HepG2 (cell line): Measurements from ENCODE around the gene RPS6KA5. TPM values are rescaled to one million over a fixed set of nuclear protein-coding genes. Genes with fewer than 3 reads are reported as not detected.

Experiments
- ARHGAP35 ChIP-seq: sonication (generic); formaldehyde crosslinking; IDR thresholded peaks from 2 replicates; pipeline ENCODE4 v1.9.0; 2022; ENCODE audit warnings: mild to moderate bottlenecking, inconsistent platforms, moderate library complexity, missing genetic modification reagents, borderline replicate concordance
- BHLHE40 ChIP-seq: IDR thresholded peaks from 2 replicates; pipeline ENCODE4 v1.6.1; 2011; ENCODE audit warnings: low read length, improper control_type of control experiment
- CCAR2 ChIP-seq: fragments of 200-400 bp; formaldehyde crosslinking; optimal IDR thresholded peaks from 2 replicates; pipeline ENCODE3; 2018; ENCODE audit warnings: low read depth, mild to moderate bottlenecking, low read length, moderate library complexity
- FOXP1 ChIP-seq, 2 experiments: fragments of 450-650 bp in 1 of 2; IDR thresholded peaks; 2 replicates each; pipeline ENCODE4 v1.6.1; 2017 to 2018; ENCODE audit warnings: antibody characterized with exemption in 1 of 2
- HMGA1 ChIP-seq: sonication (generic); formaldehyde crosslinking; conservative IDR thresholded peaks from 2 replicates; pipeline ENCODE4 v1.4.0; 2020; ENCODE audit warnings: missing genetic modification reagents
- HNRNPL ChIP-seq: fragments of 200-400 bp; formaldehyde crosslinking; IDR thresholded peaks from 2 replicates; pipeline ENCODE4 v1.6.1; 2017; ENCODE audit warnings: mild to moderate bottlenecking, low read depth, low read length
- KDM4B ChIP-seq: sonication (generic); formaldehyde crosslinking; IDR thresholded peaks from 2 replicates; pipeline ENCODE4 v1.4.0; 2020; ENCODE audit warnings: missing genetic modification reagents
- KLF16 ChIP-seq, 2 experiments: sonication (generic) in 1 of 2; formaldehyde crosslinking in 1 of 2; IDR thresholded peaks; 2 replicates each; pipeline versions ENCODE4 v1.6.1 to v1.8.0; 2016 to 2023; ENCODE audit warnings: missing genetic modification reagents in 2 of 2, missing compliant biosample characterization in 1 of 2
- NFYB ChIP-seq: sonication (generic); formaldehyde crosslinking; IDR thresholded peaks from 2 replicates; pipeline ENCODE4 v1.4.0; 2020; ENCODE audit warnings: missing genetic modification reagents
- PRMT3 ChIP-seq: sonication (generic); formaldehyde crosslinking; IDR thresholded peaks from 2 replicates; pipeline ENCODE4 v1.8.1; 2022; ENCODE audit warnings: low read depth, mild to moderate bottlenecking, moderate library complexity, missing genetic modification reagents, borderline replicate concordance
- SNAPC4 ChIP-seq: sonication (generic); formaldehyde crosslinking; IDR thresholded peaks from 2 replicates; pipeline ENCODE4 v1.4.0; 2020; ENCODE audit warnings: mild to moderate bottlenecking, missing genetic modification reagents
- TAF15 ChIP-seq: fragments of 200-400 bp; formaldehyde crosslinking; IDR thresholded peaks from one replicate; pipeline ENCODE4 v1.6.1; 2018; ENCODE audit warnings: mild to moderate bottlenecking, low read depth, low read length; ENCODE audit not compliant: poor library complexity, severe bottlenecking
- TCF12 ChIP-seq, 2 experiments: fragments of 450-650 bp in 1 of 2; sonication (generic) in 1 of 2; formaldehyde crosslinking in 1 of 2; IDR thresholded peaks; 2 replicates each; pipeline versions ENCODE4 v1.6.1 to v1.8.0; 2017 to 2022; ENCODE audit warnings: antibody characterized with exemption in 1 of 2, mild to moderate bottlenecking in 1 of 2, missing genetic modification reagents in 1 of 2, moderate library complexity in 1 of 2
- TMF1 ChIP-seq: sonication (generic); formaldehyde crosslinking; IDR thresholded peaks from 2 replicates; pipeline ENCODE4 v1.8.1; 2022; ENCODE audit warnings: low read depth, missing genetic modification reagents
- TOPORS ChIP-seq: sonication (generic); formaldehyde crosslinking; IDR thresholded peaks from 2 replicates; pipeline ENCODE4 v1.8.0; 2023; ENCODE audit warnings: mild to moderate bottlenecking, missing genetic modification reagents
- ZNF10 ChIP-seq: sonication (generic); formaldehyde crosslinking; IDR thresholded peaks from 2 replicates; pipeline ENCODE4 v1.4.0; 2020; ENCODE audit warnings: mild to moderate bottlenecking, low read depth, missing genetic modification reagents, borderline replicate concordance
- ZNF207 ChIP-seq: fragments of 450-650 bp; IDR thresholded peaks from 2 replicates; pipeline ENCODE4 v1.6.1; 2016; ENCODE audit warnings: antibody characterized with exemption, borderline replicate concordance
- ZNF331 ChIP-seq: sonication (generic); formaldehyde crosslinking; IDR thresholded peaks from 2 replicates; pipeline ENCODE4 v1.4.0; 2020; ENCODE audit warnings: missing genetic modification reagents
- ZNF441 ChIP-seq: sonication (generic); formaldehyde crosslinking; IDR thresholded peaks from 2 replicates; pipeline ENCODE4 v1.7.0; 2021; ENCODE audit warnings: missing genetic modification reagents, borderline replicate concordance
- ZNF639 ChIP-seq: conservative IDR thresholded peaks from 2 replicates; pipeline ENCODE4 v1.6.1; 2018; ENCODE audit warnings: missing genetic modification reagents
- ZNF644 ChIP-seq: IDR thresholded peaks from 2 replicates; pipeline ENCODE4 v1.6.1; 2016; ENCODE audit warnings: low read depth
- ZNF674 ChIP-seq: sonication (generic); formaldehyde crosslinking; IDR thresholded peaks from 2 replicates; pipeline ENCODE4 v1.5.0; 2020; ENCODE audit warnings: low read depth, mild to moderate bottlenecking, missing genetic modification reagents
- ZNF777 ChIP-seq: sonication (generic); formaldehyde crosslinking; IDR thresholded peaks from 2 replicates; pipeline ENCODE4 v1.4.0; 2020; ENCODE audit warnings: missing genetic modification reagents
- ZNF878 ChIP-seq: sonication (generic); formaldehyde crosslinking; IDR thresholded peaks from 2 replicates; pipeline ENCODE4 v1.8.1; 2023; ENCODE audit warnings: mild to moderate bottlenecking, missing genetic modification reagents, moderate library complexity
- polyA plus RNA-seq, 8 experiments: library from polyadenylated mRNA; depleted of rRNA in 3 of 8; stranded (reverse) in 7 of 8; unstranded in 1 of 8; fragments of >200 nt; fragmentation: Illumina TruSeq in 4 of 8; extraction: Trizol in 4 of 8; gene quantifications; 2 replicates each; pipeline versions ENCODE4 v1.2.1 to v1.2.3, GENCODE V29; 2011 to 2016; ENCODE audit warnings: low read depth in 4 of 8, missing spikeins in 1 of 8, mixed read lengths in 1 of 8; ENCODE audit not compliant: insufficient read depth in 1 of 8
- total RNA-seq, 5 experiments: library from RNA; depleted of rRNA; stranded (reverse); fragments of >200 nt; fragmentation: Illumina TruSeq; extraction: Trizol; gene quantifications; 2 replicates each; pipeline ENCODE4 v1.2.3, GENCODE V29; 2016; ENCODE audit warnings: low read depth in 1 of 5

Gene RPS6KA5
- total and polyA plus RNA-seq, 2 of the 13 experiments (the other 11 are each of a cell fraction or from before 2014, with no cell fraction given): 0.50 to 0.58 TPM

- TF ChIP-seq HNRNPL (peak; percentile 65; the same call in 1 of the 2 replicates), TOPORS (CRISPR knock-in tag) (peak; percentile 25; the same call in 1 of the 2 replicates), TMF1 (peak; percentile 6; the same call in 1 of the 2 replicates), ZNF644 (CRISPR knock-in tag) (no peak), ZNF207 (no peak), KDM4B (no peak), BHLHE40 (no peak), ZNF878 (peak; percentile 36; the same call in 1 of the 2 replicates), PRMT3 (CRISPR knock-in tag) (no peak), KLF16 (CRISPR knock-in tag; IDR thresholded peaks at IDR 0.05) (peak in 1 of 2 experiments; percentile 69; a peak in 2 of 4 replicates), HMGA1 (CRISPR knock-in tag) (no peak), ZNF639 (CRISPR knock-in tag) (no peak), ZNF10 (CRISPR knock-in tag) (no peak), ARHGAP35 (CRISPR knock-in tag) (no peak), CCAR2 (no peak), SNAPC4 (CRISPR knock-in tag) (0 out of 2 replicates have a peak, but pooled peaks have one; percentile 62), ZNF674 (no peak), ZNF441 (CRISPR knock-in tag) (no peak; the same call in 1 of the 2 replicates), ZNF777 (CRISPR knock-in tag) (0 out of 2 replicates have a peak, but pooled peaks have one; percentile 29), ZNF331 (no peak), FOXP1 (IDR thresholded peaks at IDR 0.05) (peak; percentile 60; the same call in 1 of the 2 replicates), FOXP1 (CRISPR knock-in tag; IDR thresholded peaks at IDR 0.05) (peak; percentile 74; the same call in 1 of the 2 replicates), TAF15 (no peak), TCF12 (IDR thresholded peaks at IDR 0.05) (no peak), TCF12 (CRISPR knock-in tag; IDR thresholded peaks at IDR 0.05) (no peak), NFYB (CRISPR knock-in tag) (peak; percentile 92)
Measured at GRCh38 chr14:91060351-91061055, at the start of gene RPS6KA5 (continued).
